ENCODE results near the gene ROBO2. TPM values are rescaled to one million over a fixed set of nuclear protein-coding genes. Genes with fewer than 3 reads are reported as not detected.

ROBO2 gene
- total RNA-seq, 1 experiment from 2014 or later = not detected

GRCh38 chr3:77091809-77092208, 51.9 kb downstream of the ROBO2 start (continued):
- TF ChIP-seq ZBTB33 (IDR thresholded peaks at IDR 0.05; ENCODE audit: extremely low read depth, insufficient replicate concordance, low read length) (no peak), FOSL1 (IDR thresholded peaks at IDR 0.05; ENCODE audit: low read depth) (no peak), SIN3A (IDR thresholded peaks at IDR 0.05; ENCODE audit: low read depth) (no peak), ELF1 (IDR thresholded peaks at IDR 0.05; ENCODE audit: borderline replicate concordance, low read depth) (no peak), RAD21 (IDR thresholded peaks at IDR 0.05; ENCODE audit: low read depth) (no peak), JUND (IDR thresholded peaks at IDR 0.05) (no peak), ZNF274 (IDR thresholded peaks at IDR 0.05; ENCODE audit: low read depth, low read length) (no peak), EGR1 (IDR thresholded peaks at IDR 0.05; ENCODE audit: low read depth) (no peak), SP1 (IDR thresholded peaks at IDR 0.05; ENCODE audit: low read depth) (no peak), ATF3 (IDR thresholded peaks at IDR 0.05) (no peak)

GRCh38 chr3:77093101-77093500, 53.2 kb downstream of the ROBO2 start:
- ATAC-seq = no peak
- intact Hi-C loops (cut with micrococcal nuclease) = no loop called here
- TF ChIP-seq SRF (IDR thresholded peaks at IDR 0.05; ENCODE audit: low read depth) = no peak
- TF ChIP-seq POLR2A (IDR thresholded peaks at IDR 0.05; ENCODE audit: borderline replicate concordance, extremely low read depth, insufficient read depth, insufficient read length) = no peak
- TF ChIP-seq ZFX (IDR thresholded peaks at IDR 0.05) = no peak
- TF ChIP-seq ATF3 (IDR thresholded peaks at IDR 0.05) = no peak
- TF ChIP-seq TCF7L2 (IDR thresholded peaks at IDR 0.05; ENCODE audit: borderline replicate concordance, extremely low read depth, insufficient read depth, insufficient read length) = no peak
- TF ChIP-seq MAX (IDR thresholded peaks at IDR 0.05) = no peak
- TF ChIP-seq RAD21 (IDR thresholded peaks at IDR 0.05; ENCODE audit: low read depth) = no peak
- TF ChIP-seq REST (IDR thresholded peaks at IDR 0.05; ENCODE audit: low read depth) = no peak
- TF ChIP-seq ZBTB33 (IDR thresholded peaks at IDR 0.05; ENCODE audit: extremely low read depth, insufficient replicate concordance, low read length) = no peak
- TF ChIP-seq ELF1 (IDR thresholded peaks at IDR 0.05; ENCODE audit: borderline replicate concordance, low read depth) = no peak
- no peak for TF ChIP-seq JUND (IDR thresholded peaks at IDR 0.05)

More at GRCh38 chr3:77093101-77093500, 53.2 kb downstream of the ROBO2 start:
- ChIA-PET RAD21 (ENCODE audit: low non-redundant PET in 1 of 2, low total read pairs in 2 of 2, uncharacterized antibody in 2 of 2, unreplicated experiment in 2 of 2) (no interaction called here), CTCF (no interaction called here), POLR2A (no interaction called here)
- no TSS peak for BruUV-seq (replicated peaks)
- no peak overlapping the region for H3K27ac ChIP-seq (ENCODE audit: low read depth, low read length)
- H2AFZ ChIP-seq (ENCODE audit: low read depth, low read length, poor library complexity, severe bottlenecking) = no peak overlapping the region
- H3K36me3 ChIP-seq (ENCODE audit: control insufficient read depth in 1 of 2, insufficient read depth in 2 of 2, low read length in 2 of 2) = no peaks in the 10 kb centered on the region
- no peak for DNase-seq (ENCODE audit: low read depth, low spot score)
- H3K4me1 ChIP-seq (ENCODE audit: control insufficient read depth in 1 of 2, insufficient read depth in 2 of 2, low read length in 2 of 2) = no peaks in the 10 kb centered on the region
- no peaks in the 10 kb centered on the region for H4K20me1 ChIP-seq (ENCODE audit: insufficient read depth)
- H3K9me2 ChIP-seq (ENCODE audit: insufficient read depth) = no peaks in the 10 kb centered on the region
- H3K4me3 ChIP-seq (replicated peaks in 1 of 2; ENCODE audit: low read depth in 1 of 2, low read length in 2 of 2) = no peak overlapping the region
- H3K27me3 ChIP-seq (ENCODE audit: insufficient read depth, low read length) = no peaks in the 10 kb centered on the region
- no peaks in the 10 kb centered on the region for H3K79me2 ChIP-seq (ENCODE audit: insufficient read depth, low read length)
- no peak overlapping the region for H3K4me2 ChIP-seq (ENCODE audit: low read length)
- peaks cover 24 to 26% of the 10 kb centered on the region in 2 experiments; a peak in 3 of 4 replicates for H3K9me3 ChIP-seq (ENCODE audit: control insufficient read depth in 1 of 2, insufficient read depth in 1 of 2, low read depth in 1 of 2, low read length in 2 of 2)
- no peak overlapping the region for H3K9ac ChIP-seq (ENCODE audit: low read length)

All from HCT116 (cell line).